GM12865 (cell line): ENCODE data around the gene PRRC2C.
"Not testable (repeated sequence)": the region's sequence is repeated elsewhere in the genome, so short reads cannot be mapped to it uniquely, and the experiment has no call there.

Experiments
- DNase-seq: peaks from one replicate; pipeline ENCODE4 v3.0.0; 2010; ENCODE audit warnings: low read depth
- H3K4me3 ChIP-seq: 2 replicates; pipeline ENCODE4 v1.5.1; 2011; ENCODE audit warnings: mild to moderate bottlenecking, low read depth, low read length, control low read depth
- CTCF ChIP-seq: IDR thresholded peaks from 2 replicates; pipeline ENCODE4 v1.5.1; 2011; ENCODE audit warnings: low read length, control low read depth, low read depth, inconsistent platforms; ENCODE audit not compliant: insufficient read depth; ENCODE audit errors: missing control alignments

Gene PRRC2C

GRCh38 chr1:171485375-171486047 lies at the start of gene PRRC2C:
PRRC2C (plus strand) TSS chr1:171485530; CDS start chr1:171512089, 26,559 bp downstream.
- peak; percentile 98 for DNase-seq
- peak; percentile 81 for TF ChIP-seq CTCF
- peak within 1 kb of the TSS; percentile 84 for H3K4me3 ChIP-seq

GRCh38 chr1:171438441-171438840 lies 46.9 kb upstream of the PRRC2C start:
- no peak overlapping the region for H3K4me3 ChIP-seq
- DNase-seq, result no peak
- TF ChIP-seq CTCF, result no peak

GRCh38 chr1:171440201-171440600 lies 45.1 kb upstream of the PRRC2C start:
- not testable (repeated sequence) for DNase-seq, H3K4me3 ChIP-seq

- H3K4me3 ChIP-seq, DNase-seq: not testable (repeated sequence)
Measured at GRCh38 chr1:171441278-171441895, 43.9 kb upstream of the PRRC2C start.

GRCh38 chr1:171446386-171446785 lies 38.9 kb upstream of the PRRC2C start:
- no peak for TF ChIP-seq CTCF
- DNase-seq, result no peak
- H3K4me3 ChIP-seq, result no peak overlapping the region

GRCh38 chr1:171455967-171456366 lies 29.4 kb upstream of the PRRC2C start:
- no peak for DNase-seq
- no peak for TF ChIP-seq CTCF
- no peak overlapping the region for H3K4me3 ChIP-seq

- no peak overlapping the region for H3K4me3 ChIP-seq
- TF ChIP-seq CTCF, result no peak
- no peak for DNase-seq
Measured at GRCh38 chr1:171457412-171457811, 27.9 kb upstream of the PRRC2C start.

- TF ChIP-seq CTCF, result no peak
- no peak overlapping the region for H3K4me3 ChIP-seq
- DNase-seq, result no peak
Measured at GRCh38 chr1:171460018-171460620, 25.2 kb upstream of the PRRC2C start.
